GM18858 (cell line): ENCODE measurements around the gene MRPS17.
"Not testable (repeated sequence)": the region's sequence is repeated elsewhere in the genome, so short reads cannot be mapped to it uniquely, and the experiment has no call there.

Experiments
- ATAC-seq: cut with Tn5 transposase; IDR thresholded peaks from one replicate; pipeline ENCODE4 v1.9.1; 2021; ENCODE audit not compliant: unreplicated experiment

Gene MRPS17

GRCh38 chr7:55951637-55952351 is at the start of gene MRPS17:
Gene MRPS17, plus strand, starts transcription at chr7:55951877. Its CDS starts 1,319 bp downstream, at chr7:55953196.
- peak; percentile 100 for ATAC-seq

DNA sequence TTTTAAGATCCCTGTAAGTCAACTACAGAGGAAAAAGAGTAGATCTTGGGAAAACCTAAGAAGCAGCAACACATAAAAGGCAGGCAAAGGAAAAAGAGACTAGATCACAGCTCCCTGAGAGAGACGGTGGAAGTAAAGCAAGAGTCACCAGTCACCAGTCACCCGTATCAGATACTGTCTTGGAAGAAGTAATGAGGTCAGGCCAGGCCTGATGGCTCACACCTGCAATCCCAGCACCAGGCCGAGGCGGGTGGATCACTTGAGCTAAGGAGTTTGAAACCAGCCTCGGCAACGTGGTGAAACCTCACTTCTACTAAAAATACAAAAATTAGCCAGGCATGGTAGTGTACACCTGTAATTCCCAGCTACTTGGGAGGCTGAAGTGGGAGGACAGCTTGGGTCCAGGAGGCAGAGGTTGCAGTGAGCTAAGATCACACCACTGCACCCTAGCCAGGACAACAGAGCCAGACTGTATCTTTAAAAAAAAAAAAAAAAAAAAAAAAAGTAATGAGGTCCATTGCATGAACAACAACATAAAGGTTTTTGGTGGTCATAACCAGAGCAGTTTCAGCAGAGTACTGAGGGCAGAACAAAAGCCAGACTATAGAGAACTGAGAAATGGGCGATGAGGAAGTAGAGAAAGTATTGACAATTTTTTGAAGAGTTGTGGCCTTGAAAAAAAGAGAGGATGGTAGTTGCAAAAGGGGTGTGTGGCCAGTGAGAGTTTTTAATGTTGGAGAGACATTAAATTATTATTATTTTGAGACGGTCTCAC is 47.5 kb upstream of the MRPS17 start:
- ATAC-seq = peak; percentile 95

- ATAC-seq = no peak
Measured at GRCh38 chr7:55912748-55913158, 38.9 kb upstream of the MRPS17 start.

GRCh38 chr7:55917771-55918170 is 33.9 kb upstream of the MRPS17 start:
- ATAC-seq = no peak

GRCh38 chr7:55928006-55928767 is 23.5 kb upstream of the MRPS17 start:
- ATAC-seq = no peak

DNA sequence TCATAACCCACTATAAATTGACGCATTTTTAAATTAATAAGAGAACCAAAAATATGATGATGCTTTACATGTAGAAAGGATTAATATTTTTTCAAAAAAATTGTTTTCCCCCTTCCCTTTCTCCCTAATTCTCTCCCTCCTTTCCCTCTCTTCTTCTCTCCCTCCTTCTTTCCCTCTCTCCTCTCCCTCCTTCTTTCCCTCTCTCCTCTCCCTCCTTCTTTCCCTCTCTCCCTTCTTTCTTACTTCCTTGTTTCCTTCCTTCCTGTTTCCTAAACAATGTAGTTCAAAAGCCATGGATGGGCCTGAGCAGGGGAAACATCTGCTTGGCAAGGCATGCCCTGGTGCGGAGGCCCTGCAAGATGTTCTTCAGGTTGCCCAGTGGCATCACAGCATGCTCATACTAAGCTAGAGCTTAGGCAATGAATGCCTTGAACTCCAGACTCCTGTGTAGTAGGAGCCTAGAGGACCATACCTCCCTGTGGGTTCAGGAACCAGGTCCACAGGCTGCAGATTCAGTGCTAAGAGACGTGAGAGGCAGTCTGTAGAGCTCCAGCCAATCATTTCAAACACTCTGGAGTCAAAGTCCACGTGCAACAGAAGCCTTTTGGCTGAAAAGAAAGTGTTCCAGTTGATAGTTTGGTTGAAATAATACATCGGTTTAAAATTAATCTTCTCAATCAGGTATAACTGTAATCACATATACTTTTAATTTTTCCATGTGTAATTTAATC is 20.1 kb upstream of the MRPS17 start:
- no peak for ATAC-seq

GRCh38 chr7:55939514-55940123 is 12.1 kb upstream of the MRPS17 start:
- ATAC-seq = no peak

GRCh38 chr7:55946545-55946944 is 5.1 kb upstream of the MRPS17 start:
- no peak for ATAC-seq

- not testable (repeated sequence) for ATAC-seq
Measured at GRCh38 chr7:55952352-55952671, 635 bp downstream of the MRPS17 start.

- ATAC-seq = no peak
Measured at GRCh38 chr7:55953707-55954475, 2.2 kb downstream of the MRPS17 start.

DNA sequence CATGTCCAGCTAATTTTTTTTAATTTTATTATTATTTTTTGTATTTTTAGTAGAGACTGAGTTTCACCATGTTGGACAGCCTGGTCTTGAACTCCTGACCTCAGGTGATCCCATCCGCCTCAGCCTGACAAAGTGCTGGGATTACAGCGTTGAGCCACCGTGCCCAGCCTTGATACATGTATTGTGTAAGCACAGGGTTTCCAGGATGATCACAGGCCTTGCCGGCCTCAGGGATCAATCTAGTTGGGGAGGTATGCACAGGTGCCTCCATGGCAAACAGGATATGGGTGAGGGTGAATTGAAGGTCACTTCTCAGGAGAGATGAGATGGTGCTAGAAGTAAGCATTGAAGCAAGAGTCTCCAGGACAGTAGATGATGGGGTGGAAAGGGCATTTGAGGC is 5.5 kb downstream of the MRPS17 start:
- no peak for ATAC-seq

- ATAC-seq = no peak
Measured at GRCh38 chr7:55962014-55962413, 10.3 kb downstream of the MRPS17 start.

GRCh38 chr7:55963584-55964168 is 12.0 kb downstream of the MRPS17 start:
- ATAC-seq = no peak

- peak; percentile 82 for ATAC-seq
Measured at GRCh38 chr7:55964261-55965099, 12.8 kb downstream of the MRPS17 start, which contains the start of gene NIPSNAP2. Gene NIPSNAP2, plus strand, starts transcription at chr7:55964585. Its CDS starts 25 bp downstream, at chr7:55964610.

- no peak for ATAC-seq
Measured at GRCh38 chr7:55965100-55965470, 13.4 kb downstream of the MRPS17 start.

GRCh38 chr7:55965805-55966421 is 14.2 kb downstream of the MRPS17 start:
- no peak for ATAC-seq

DNA sequence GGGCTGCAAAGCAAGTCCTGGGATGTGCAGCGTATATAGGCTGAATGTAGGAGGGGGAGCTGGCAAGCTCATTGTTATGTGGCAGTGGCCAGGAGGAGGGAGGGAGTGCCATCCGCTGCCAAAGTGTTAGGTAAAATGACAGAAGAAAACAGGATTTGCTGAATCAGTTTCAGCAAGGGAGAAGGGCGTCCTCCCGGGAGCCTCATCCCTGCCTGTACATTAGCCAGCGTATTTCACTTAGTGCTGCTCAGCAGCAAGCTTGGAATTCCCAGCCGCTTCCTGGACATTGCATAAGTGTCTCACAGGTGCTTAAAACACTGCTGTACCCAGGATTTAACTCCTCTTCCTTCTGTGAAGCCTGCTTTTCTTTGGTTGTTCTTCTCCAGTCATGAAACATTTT is 15.2 kb downstream of the MRPS17 start:
- no peak for ATAC-seq

DNA sequence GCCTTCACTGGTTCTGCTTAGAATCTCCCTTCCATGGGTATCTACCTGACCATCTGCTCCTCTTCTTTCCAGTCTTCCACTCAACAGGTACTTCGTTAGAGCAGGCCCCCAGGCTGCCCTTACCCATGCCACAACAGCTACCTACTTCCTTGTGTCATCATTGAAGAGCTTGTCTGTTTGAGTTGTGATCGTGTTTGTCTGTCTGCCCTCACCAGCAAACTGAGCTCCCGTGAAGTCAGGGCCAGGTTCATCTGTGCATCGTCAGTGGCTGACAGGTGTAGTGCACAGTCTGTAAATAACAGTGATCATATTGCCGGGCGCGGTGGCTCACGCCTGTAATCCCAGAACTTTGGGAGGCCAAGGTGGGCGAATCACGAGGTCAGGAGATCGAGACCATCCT is 17.7 kb downstream of the MRPS17 start:
- ATAC-seq = no peak
